ENCODE data around the gene GLI3.

- TF ChIP-seq CTCF (IDR thresholded peaks at IDR 0.05; ENCODE audit: low read length) (no peak), EZH2phosphoT487 (IDR thresholded peaks at IDR 0.05; ENCODE audit: low read length) (no peak), EZH2 (optimal IDR thresholded peaks at IDR 0.05; ENCODE audit: low read depth, low read length) (no peak)
Measured at GRCh38 chr7:42244828-42245227, 7.8 kb upstream of the GLI3 start.
